ENCODE results near the gene PLEKHG5. TPM values are rescaled to one million over a fixed set of nuclear protein-coding genes. Genes with fewer than 3 reads are reported as not detected.
"Not testable (repeated sequence)": the region's sequence is repeated elsewhere in the genome, so short reads cannot be mapped to it uniquely, and the experiment has no call there.

The PLEKHG5 gene
- total RNA-seq, 2 donors from 2014 or later = 0.33 to 0.81 TPM

- Mint-ChIP-seq H3K27me3 (peaks cover 11 to 18% of the 10 kb centered on the region in 2 donors), H3K36me3 (no peaks in the 10 kb centered on the region), H3K4me1 (ENCODE audit: low read depth in 2 of 2) (peaks cover 2 to 10% of the 10 kb centered on the region in 2 donors), H3K27ac (no peak overlapping the region), H3K9me3 (no peaks in the 10 kb centered on the region), H3K4me3 (no peak overlapping the region)
- ATAC-seq (no peak), DNase-seq (ENCODE audit: low spot score) (no peak)
Observed at GRCh38 chr1:6444377-6444776, 47.1 kb downstream of the PLEKHG5 start.

- Mint-ChIP-seq H3K4me1 (ENCODE audit: low read depth in 2 of 2) (peaks cover 5 to 9% of the 10 kb centered on the region in 2 donors), H3K27ac (no peak overlapping the region), H3K9me3 (no peaks in the 10 kb centered on the region), H3K27me3 (peaks cover 16% of the 10 kb centered on the region in 2 donors), H3K36me3 (no peaks in the 10 kb centered on the region), H3K4me3 (no peak overlapping the region)
- ATAC-seq (no peak), DNase-seq (ENCODE audit: low spot score) (no peak)
Observed at GRCh38 chr1:6443339-6444115, 47.9 kb downstream of the PLEKHG5 start.

- ATAC-seq (no peak), DNase-seq (ENCODE audit: low spot score) (no peak)
- H3K4me3 Mint-ChIP-seq = no peak overlapping the region
- peaks cover 23 to 24% of the 10 kb centered on the region in 2 donors for H3K27me3 Mint-ChIP-seq
- H3K9me3 Mint-ChIP-seq = no peaks in the 10 kb centered on the region
- peaks cover 10 to 14% of the 10 kb centered on the region in 2 donors for H3K4me1 Mint-ChIP-seq (ENCODE audit: low read depth in 2 of 2)
- H3K27ac Mint-ChIP-seq = no peak overlapping the region
- no peaks in the 10 kb centered on the region for H3K36me3 Mint-ChIP-seq
Observed at GRCh38 chr1:6441586-6441985, 49.9 kb downstream of the PLEKHG5 start.

GRCh38 chr1:6440198-6441126 is 51.0 kb downstream of the PLEKHG5 start:
- ATAC-seq = peak; percentile 89 to 94
- Mint-ChIP-seq H3K9me3 (no peaks in the 10 kb centered on the region), H3K36me3 (no peaks in the 10 kb centered on the region), H3K4me3 (peak overlapping the region; percentile 32), H3K27me3 (peaks cover 23 to 24% of the 10 kb centered on the region in 2 donors), H3K4me1 (ENCODE audit: low read depth in 2 of 2) (peaks cover 10 to 14% of the 10 kb centered on the region in 2 donors), H3K27ac (no peak overlapping the region)
- DNase-seq (ENCODE audit: low spot score) = peak; percentile 81

- Mint-ChIP-seq H3K9me3 (no peaks in the 10 kb centered on the region), H3K4me3 (peak overlapping the region; percentile 30)
- ATAC-seq = peak; percentile 58 to 66
Observed at GRCh38 chr1:6438047-6438525, 53.4 kb downstream of the PLEKHG5 start.

GRCh38 chr1:6437012-6437700 is 54.3 kb downstream of the PLEKHG5 start:
- H3K4me1 Mint-ChIP-seq (ENCODE audit: low read depth in 2 of 2) = peaks cover 10% of the 10 kb centered on the region in 2 donors
- DNase-seq (ENCODE audit: low spot score); H3K4me3 Mint-ChIP-seq; H3K36me3 Mint-ChIP-seq; H3K9me3 Mint-ChIP-seq; ATAC-seq; H3K27ac Mint-ChIP-seq: not testable (repeated sequence)
- peaks cover 18 to 23% of the 10 kb centered on the region in 2 donors for H3K27me3 Mint-ChIP-seq

More at GRCh38 chr1:6438047-6438525, 53.4 kb downstream of the PLEKHG5 start:
- peaks cover 18 to 23% of the 10 kb centered on the region in 2 donors for H3K27me3 Mint-ChIP-seq
- peak overlapping the region in 1 of 2 donors; percentile 21 for H3K27ac Mint-ChIP-seq
- no peaks in the 10 kb centered on the region for H3K36me3 Mint-ChIP-seq
- no peak for DNase-seq (ENCODE audit: low spot score)
- H3K4me1 Mint-ChIP-seq (ENCODE audit: low read depth in 2 of 2) = peaks cover 10% of the 10 kb centered on the region in 2 donors

GRCh38 chr1:6436277-6436676 is 55.2 kb downstream of the PLEKHG5 start:
- ATAC-seq; H3K27ac Mint-ChIP-seq; DNase-seq (ENCODE audit: low spot score); H3K4me3 Mint-ChIP-seq; H3K36me3 Mint-ChIP-seq; H3K9me3 Mint-ChIP-seq: not testable (repeated sequence)
- Mint-ChIP-seq H3K4me1 (ENCODE audit: low read depth in 2 of 2) (peaks cover 10% of the 10 kb centered on the region in 2 donors), H3K27me3 (peaks cover 18 to 23% of the 10 kb centered on the region in 2 donors)

- Mint-ChIP-seq H3K9me3 (no peaks in the 10 kb centered on the region), H3K4me1 (ENCODE audit: low read depth in 2 of 2) (peaks cover 10% of the 10 kb centered on the region in 2 donors), H3K27me3 (peaks cover 18 to 20% of the 10 kb centered on the region in 2 donors), H3K4me3 (no peak overlapping the region), H3K27ac (no peak overlapping the region), H3K36me3 (no peaks in the 10 kb centered on the region)
- no peak for ATAC-seq
- DNase-seq (ENCODE audit: low spot score) = no peak
Observed at GRCh38 chr1:6435547-6435946, 55.9 kb downstream of the PLEKHG5 start.

GRCh38 chr1:6435129-6435528 is 56.3 kb downstream of the PLEKHG5 start:
- ATAC-seq = no peak
- peaks cover 18 to 21% of the 10 kb centered on the region in 2 donors for H3K27me3 Mint-ChIP-seq

GRCh38 chr1:6434186-6434585 is 57.3 kb downstream of the PLEKHG5 start:
- H3K4me1 Mint-ChIP-seq (ENCODE audit: low read depth in 2 of 2) = peaks cover 6 to 7% of the 10 kb centered on the region in 2 donors
- no peak overlapping the region for H3K4me3 Mint-ChIP-seq
- DNase-seq (ENCODE audit: low spot score) = no peak
- H3K36me3 Mint-ChIP-seq = no peaks in the 10 kb centered on the region
- ATAC-seq = no peak
- no peak overlapping the region for H3K27ac Mint-ChIP-seq
- peaks cover 11 to 19% of the 10 kb centered on the region in 2 donors for H3K27me3 Mint-ChIP-seq
- H3K9me3 Mint-ChIP-seq = no peaks in the 10 kb centered on the region

More at GRCh38 chr1:6435129-6435528, 56.3 kb downstream of the PLEKHG5 start:
- no peak overlapping the region for H3K4me3 Mint-ChIP-seq
- no peak overlapping the region for H3K27ac Mint-ChIP-seq
- peaks cover 10% of the 10 kb centered on the region in 2 donors for H3K4me1 Mint-ChIP-seq (ENCODE audit: low read depth in 2 of 2)
- H3K9me3 Mint-ChIP-seq = no peaks in the 10 kb centered on the region
- H3K36me3 Mint-ChIP-seq = no peaks in the 10 kb centered on the region
- DNase-seq (ENCODE audit: low spot score) = no peak

- H3K27ac Mint-ChIP-seq; H3K4me1 Mint-ChIP-seq (ENCODE audit: low read depth in 2 of 2); H3K9me3 Mint-ChIP-seq; H3K4me3 Mint-ChIP-seq; DNase-seq (ENCODE audit: low spot score); ATAC-seq; H3K36me3 Mint-ChIP-seq: not testable (repeated sequence)
- H3K27me3 Mint-ChIP-seq = peaks cover 0 to 15% of the 10 kb centered on the region in 2 donors
Observed at GRCh38 chr1:6431645-6432579, 59.6 kb downstream of the PLEKHG5 start.

GRCh38 chr1:6429660-6430411 is 61.6 kb downstream of the PLEKHG5 start:
- not testable (repeated sequence) for H3K4me3 Mint-ChIP-seq; H3K27ac Mint-ChIP-seq; ATAC-seq; H3K9me3 Mint-ChIP-seq; H3K36me3 Mint-ChIP-seq; DNase-seq (ENCODE audit: low spot score); H3K4me1 Mint-ChIP-seq (ENCODE audit: low read depth in 2 of 2)
- H3K27me3 Mint-ChIP-seq = peaks cover 0 to 13% of the 10 kb centered on the region in 2 donors
